GM19452 (cell line): ENCODE data around the gene DNAJB8.

Source experiments
- ATAC-seq: cut with Tn5 transposase; IDR thresholded peaks from one replicate; pipeline ENCODE4 v1.9.1; 2021; ENCODE audit not compliant: unreplicated experiment

Gene DNAJB8

DNA sequence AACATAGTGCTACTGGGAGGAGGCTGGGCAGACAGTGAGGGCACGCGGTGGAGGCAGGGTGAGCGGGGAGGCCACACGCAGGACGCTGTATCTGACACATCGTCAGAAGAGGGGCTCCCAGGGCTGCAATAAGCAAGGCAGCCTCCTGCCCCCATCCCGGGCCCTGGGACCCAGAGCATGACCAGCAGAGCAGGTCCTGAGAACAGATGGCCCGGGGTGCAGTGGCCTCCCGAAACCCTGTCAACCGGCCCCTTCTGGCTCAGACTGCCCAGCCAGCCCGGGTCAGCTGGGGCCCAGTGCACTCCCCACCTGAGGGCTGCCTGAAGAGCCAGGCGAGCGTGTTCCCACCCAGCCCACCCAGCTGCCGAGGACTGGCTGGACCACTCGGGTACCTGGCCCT lies 37.4 kb downstream of the DNAJB8 start:
- ATAC-seq = no peak

GRCh38 chr3:128427872-128428822 lies 38.5 kb downstream of the DNAJB8 start:
- ATAC-seq = no peak

GRCh38 chr3:128427175-128427857 lies 39.4 kb downstream of the DNAJB8 start:
- ATAC-seq = no peak

- ATAC-seq = no peak
Measured at GRCh38 chr3:128426128-128426921, 40.4 kb downstream of the DNAJB8 start.

GRCh38 chr3:128425846-128426127 lies 40.9 kb downstream of the DNAJB8 start:
- no peak for ATAC-seq

DNA sequence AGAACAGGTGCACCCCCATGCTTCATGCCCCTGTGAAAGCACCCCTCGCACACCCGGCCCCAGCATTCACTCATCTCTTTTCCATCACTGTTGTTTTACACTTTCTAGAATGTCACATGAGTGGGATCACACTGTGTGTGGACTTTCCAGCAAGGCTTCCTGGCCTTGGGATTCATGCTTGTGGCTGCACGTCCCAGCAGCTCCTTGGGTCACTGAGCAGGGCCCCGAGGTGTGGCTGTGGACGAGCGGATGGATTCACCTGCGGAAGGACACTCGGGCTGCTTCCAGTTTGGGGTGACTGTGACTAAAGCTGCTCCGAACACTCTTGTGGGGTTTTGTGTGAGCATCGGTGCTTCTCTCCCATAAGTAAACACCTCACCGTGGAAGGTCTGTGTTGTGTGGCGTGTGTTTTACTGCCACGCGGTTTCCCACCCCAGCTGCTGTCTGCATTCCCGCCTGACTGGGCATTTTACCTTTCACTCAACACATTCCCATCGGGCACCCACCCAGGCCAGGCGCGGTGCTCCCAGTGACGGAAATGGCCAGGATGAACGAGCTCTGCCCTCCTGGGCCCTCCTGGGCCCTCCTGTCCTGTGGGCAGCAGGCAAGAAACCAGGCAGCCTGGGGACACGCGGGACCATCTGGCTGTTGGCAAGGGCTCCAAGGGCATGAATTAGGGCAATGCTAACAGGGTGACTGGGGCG lies 41.4 kb downstream of the DNAJB8 start:
- no peak for ATAC-seq

GRCh38 chr3:128424508-128425069 lies 42.1 kb downstream of the DNAJB8 start:
- ATAC-seq = no peak

GRCh38 chr3:128423525-128424147 lies 43.1 kb downstream of the DNAJB8 start:
- ATAC-seq = no peak

DNA sequence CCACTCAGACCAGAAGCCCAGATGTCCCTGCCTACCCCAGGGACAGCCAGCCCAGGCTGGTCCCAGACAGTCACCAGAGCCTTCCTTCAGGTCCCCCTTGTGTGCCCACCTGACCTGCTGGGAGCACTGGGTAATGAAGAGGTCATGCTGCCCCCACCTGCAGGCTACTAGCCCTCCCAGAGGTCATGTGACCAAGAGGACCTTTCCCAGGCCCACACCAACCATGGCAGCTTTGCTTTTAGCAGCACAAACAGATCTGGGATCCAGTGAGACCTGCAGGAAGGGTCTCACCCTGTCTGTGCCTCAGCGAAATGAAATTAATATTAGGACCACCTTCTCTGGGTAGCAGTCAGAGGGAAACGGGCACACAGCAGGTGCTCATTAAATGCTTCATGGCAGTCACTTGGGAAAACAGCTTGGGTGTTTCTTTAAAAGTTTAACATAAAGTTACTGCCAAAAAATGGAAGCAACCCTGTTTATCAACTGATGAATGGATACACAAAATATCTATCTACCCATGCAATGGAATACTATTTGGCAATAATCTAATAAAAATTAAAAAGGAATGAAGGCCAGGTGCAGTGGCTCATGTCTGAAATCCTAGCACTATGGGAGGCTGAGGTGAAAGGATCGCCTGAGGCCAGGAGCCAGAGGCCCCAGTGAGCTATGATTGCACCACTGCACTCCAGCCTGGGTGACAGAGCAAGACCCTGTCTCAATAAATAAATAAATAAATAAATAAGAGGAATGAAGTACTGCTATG lies 43.7 kb downstream of the DNAJB8 start:
- ATAC-seq = no peak

GRCh38 chr3:128421966-128422365 lies 44.7 kb downstream of the DNAJB8 start:
- no peak for ATAC-seq

- no peak for ATAC-seq
Measured at GRCh38 chr3:128421439-128421836, 45.3 kb downstream of the DNAJB8 start.

DNA sequence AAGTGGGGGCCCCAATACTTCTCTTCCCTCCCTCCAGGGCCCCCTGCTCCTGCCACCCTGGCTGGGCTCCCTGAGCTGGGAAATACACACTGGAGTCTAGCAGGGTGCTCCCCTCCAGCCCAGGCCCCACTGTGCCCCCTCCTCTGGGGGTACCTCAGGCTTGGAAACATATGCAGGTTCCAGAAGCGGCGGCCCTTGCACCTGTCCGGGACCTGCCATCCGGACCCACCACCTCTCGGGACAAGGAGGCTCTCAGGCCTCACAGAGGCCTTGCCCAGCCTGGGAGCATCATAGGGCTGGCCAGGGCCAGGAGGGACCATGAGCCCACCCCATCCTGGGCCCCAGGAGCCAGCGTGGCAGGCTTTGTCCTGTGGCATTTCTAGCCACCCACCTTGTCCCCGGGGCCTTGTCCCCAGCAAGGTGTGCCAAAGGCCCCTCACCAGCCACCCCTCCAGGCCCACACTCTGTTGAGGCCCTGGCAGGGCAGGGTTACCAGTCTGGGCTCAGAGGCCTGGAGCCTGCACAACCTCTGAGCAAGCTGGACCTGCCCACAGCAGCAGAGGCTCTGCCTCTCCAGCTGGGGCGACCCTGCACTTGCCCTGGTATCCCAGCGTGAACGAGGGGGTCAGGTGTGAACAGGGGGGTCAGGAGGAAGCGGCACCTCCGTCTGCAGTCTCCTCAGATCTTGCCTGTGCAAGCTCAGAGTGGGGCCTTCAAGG lies 45.8 kb downstream of the DNAJB8 start:
- ATAC-seq = no peak

DNA sequence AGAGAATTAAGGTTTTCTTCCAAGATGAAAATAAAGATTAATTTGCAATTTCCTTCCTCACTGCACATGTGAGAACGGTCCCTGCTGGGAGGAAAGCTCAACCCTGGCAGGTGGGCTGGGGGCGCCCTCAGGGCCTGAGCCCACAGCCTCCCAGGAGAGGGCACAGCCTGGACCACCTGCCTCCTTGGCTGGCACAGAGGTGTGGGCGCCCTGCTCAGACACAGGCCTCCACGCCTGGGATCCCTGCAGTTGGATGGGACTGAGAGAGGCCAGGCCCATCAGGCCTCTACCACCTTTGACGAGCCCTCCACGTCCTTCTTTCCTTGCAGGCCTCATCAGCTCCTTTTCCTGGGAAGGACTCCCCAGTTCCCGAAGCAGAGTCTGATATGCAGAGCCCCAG lies 46.4 kb downstream of the DNAJB8 start:
- no peak for ATAC-seq

DNA sequence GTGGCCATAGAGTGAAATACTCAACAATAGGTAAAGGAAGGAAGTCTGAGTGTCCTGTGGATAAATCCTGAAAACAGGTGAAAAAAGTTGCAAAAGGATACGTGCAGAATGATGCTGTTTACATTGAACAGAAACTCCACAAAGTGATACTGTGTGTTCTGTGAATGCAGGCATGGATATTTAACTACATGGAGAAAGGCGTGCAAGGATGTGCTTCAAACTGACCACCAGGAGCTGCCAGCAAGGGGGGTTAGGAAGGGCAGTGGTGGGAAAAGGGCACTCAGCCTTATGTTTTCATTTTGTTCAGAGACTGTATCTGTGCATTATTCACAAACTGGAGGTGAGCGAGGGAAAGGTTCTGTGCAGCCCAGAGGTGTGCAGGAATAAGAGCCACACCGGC lies 47.4 kb downstream of the DNAJB8 start:
- ATAC-seq = no peak

- no peak for ATAC-seq
Measured at GRCh38 chr3:128418900-128419299, 47.8 kb downstream of the DNAJB8 start.

DNA sequence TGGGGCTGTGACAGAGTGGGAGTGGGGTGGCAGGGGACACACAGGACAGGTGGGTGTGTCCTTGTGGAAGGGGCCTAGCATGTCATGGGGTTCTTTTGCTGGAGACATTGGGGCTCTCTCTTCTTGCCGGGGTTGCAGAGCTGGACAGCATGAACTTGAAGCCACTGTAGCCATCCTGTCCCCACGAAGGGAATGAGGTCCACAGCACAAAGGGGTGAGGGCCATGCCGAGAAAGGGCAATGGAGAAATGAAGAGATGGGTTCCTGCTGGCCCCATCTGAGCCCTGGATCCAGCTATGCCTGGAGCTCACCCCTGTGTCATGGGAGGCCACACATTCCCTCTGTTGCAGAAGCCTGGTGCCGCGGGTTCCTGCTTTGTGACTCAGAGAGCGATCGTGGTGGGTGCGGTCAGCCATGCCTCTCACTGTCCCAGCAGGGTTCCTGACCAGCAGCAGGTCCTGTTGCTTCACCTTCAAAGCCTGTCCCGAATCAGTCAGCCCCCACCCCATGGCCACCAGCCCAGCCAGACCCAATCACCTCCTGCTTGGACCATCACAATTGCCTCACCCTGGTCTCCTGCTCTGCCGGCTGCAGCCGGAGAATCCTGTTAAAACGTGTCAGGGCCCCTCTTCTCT lies 50.0 kb downstream of the DNAJB8 start:
- ATAC-seq = no peak

DNA sequence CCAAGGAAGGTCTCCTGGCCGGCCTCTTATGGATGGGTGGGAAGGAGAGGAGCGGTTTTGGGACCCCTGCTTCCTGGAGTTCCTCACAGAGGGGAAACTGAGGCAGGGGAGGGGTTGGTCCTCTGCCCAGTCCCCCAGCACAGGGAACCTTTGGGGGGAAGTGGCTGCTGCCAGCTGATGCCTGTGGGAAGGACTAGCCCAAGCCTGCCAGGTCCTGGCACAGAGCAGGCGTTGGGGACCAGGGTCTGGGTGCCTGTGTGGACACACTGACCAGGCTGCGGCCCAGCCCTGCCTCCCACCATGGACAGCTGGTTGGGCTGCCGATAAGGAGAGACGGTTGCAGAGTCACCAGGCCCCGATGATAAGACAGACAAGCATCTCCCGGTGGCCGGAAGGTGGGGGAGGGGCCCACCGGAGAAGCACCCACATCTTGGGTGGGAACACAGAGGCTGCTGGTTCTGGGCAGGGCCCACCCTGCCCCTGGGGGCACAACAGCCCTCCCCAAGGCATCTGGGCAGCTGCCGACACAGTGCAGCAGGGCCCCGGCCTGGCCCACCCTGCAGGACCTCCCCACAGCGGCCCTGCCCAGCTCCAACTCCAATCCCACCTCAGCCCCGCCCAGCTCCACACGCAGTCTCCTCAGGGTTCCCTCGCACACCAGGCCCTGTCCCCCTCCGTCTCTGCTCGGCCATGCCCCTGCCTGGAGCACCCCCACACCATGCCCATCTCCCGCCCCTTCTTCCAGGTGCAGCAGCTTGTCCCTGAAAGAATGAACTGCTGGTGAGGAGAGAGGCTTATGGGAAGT lies 50.7 kb downstream of the DNAJB8 start:
- no peak for ATAC-seq
